Osteoblast (primary cell): ENCODE data around the gene TTC8. TPM values are rescaled to one million over a fixed set of nuclear protein-coding genes. Genes with fewer than 3 reads are reported as not detected.
A peak's percentile ranks its signal among the peaks of the same experiment; 100 is the strongest.

Experiments
- DNase-seq: peaks from one replicate; pipeline ENCODE4 v3.0.0; 2011; ENCODE audit warnings: low spot score, mixed read lengths; ENCODE audit not compliant: insufficient read length; ENCODE audit errors: missing footprints
- H2AFZ ChIP-seq: 2 replicates; pipeline ENCODE4 v1.6.0; 2011; ENCODE audit warnings: mild to moderate bottlenecking, low read length
- H3K27ac ChIP-seq: 2 replicates; pipeline ENCODE4 v1.5.1; 2011; ENCODE audit warnings: mild to moderate bottlenecking, low read depth, low read length, moderate library complexity
- H3K27me3 ChIP-seq: 2 replicates; pipeline ENCODE4 v1.6.0; 2012; ENCODE audit warnings: mild to moderate bottlenecking, control low read depth, inconsistent platforms, low read length, moderate library complexity; ENCODE audit not compliant: insufficient read depth
- H3K36me3 ChIP-seq: 2 replicates; pipeline ENCODE4 v1.5.1; 2011; ENCODE audit warnings: mild to moderate bottlenecking, low read length, control low read depth, moderate library complexity; ENCODE audit not compliant: insufficient read depth
- H3K4me1 ChIP-seq: 2 replicates; pipeline ENCODE4 v1.5.1; 2011; ENCODE audit warnings: mild to moderate bottlenecking, low read length, control low read depth, moderate library complexity; ENCODE audit not compliant: insufficient read depth
- H3K4me2 ChIP-seq: 2 replicates; pipeline ENCODE4 v1.6.0; 2011; ENCODE audit warnings: mild to moderate bottlenecking, low read length; ENCODE audit not compliant: insufficient read depth
- H3K4me3 ChIP-seq: fragments of 200-600 bp; sonication (generic); 3 replicates; pipeline ENCODE4 v1.5.1; 2012; ENCODE audit warnings: mild to moderate bottlenecking, low read length, inconsistent platforms; ENCODE audit not compliant: insufficient read depth
- H3K79me2 ChIP-seq: 2 replicates; pipeline ENCODE4 v1.6.0; 2012; ENCODE audit warnings: mild to moderate bottlenecking, low read length, control low read depth, inconsistent platforms; ENCODE audit not compliant: insufficient read depth
- H3K9me3 ChIP-seq: 2 replicates; pipeline ENCODE4 v1.5.1; 2011; ENCODE audit warnings: low read depth, low read length, control low read depth
- H4K20me1 ChIP-seq: 2 replicates; pipeline ENCODE4 v1.6.0; 2012; ENCODE audit warnings: mild to moderate bottlenecking, low read length, control low read depth; ENCODE audit not compliant: insufficient read depth
- total RNA-seq: library from RNA; depleted of rRNA; stranded (reverse); fragments of >200 nt; gene quantifications from 2 replicates; pipeline ENCODE4 v1.2.3, GENCODE V29; 2012
- TF ChIP-seq, protein P1 (sequence below): IDR thresholded peaks from 2 replicates; pipeline ENCODE4 v1.5.1; 2011; ENCODE audit warnings: mild to moderate bottlenecking, low read depth, low read length, moderate library complexity; ENCODE audit errors: extremely low read depth

TTC8 gene
- total RNA-seq, 1 donor: 30.8 TPM

DNA sequence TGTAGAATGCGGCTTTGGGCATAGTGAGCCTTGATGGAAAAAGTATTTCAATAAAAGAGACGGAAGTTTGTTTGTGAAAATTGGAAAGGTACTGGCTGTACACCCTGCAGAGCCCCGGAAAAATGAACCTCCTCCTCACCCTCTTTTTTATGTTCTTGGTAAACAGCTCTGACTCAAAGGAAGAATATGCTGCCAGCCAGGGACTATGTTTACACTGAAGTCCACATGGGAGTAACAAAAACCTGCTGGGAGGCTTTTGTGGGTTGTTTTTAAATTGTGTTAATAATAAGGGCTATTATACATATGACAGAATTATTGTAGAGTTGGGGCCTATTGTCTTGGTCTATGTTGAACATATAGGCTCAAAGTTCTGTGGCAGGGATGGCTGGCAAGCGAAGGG is 70.7 kb downstream of the TTC8 start:
- H3K27ac ChIP-seq: no peak overlapping the region
- H3K4me3 ChIP-seq: no peak overlapping the region
- H3K9me3 ChIP-seq: no peaks in the 10 kb centered on the region
- DNase-seq: peak; percentile 19
- H3K4me1 ChIP-seq: peaks cover 3% of the 10 kb centered on the region
- no peaks in the 10 kb centered on the region for H3K36me3 ChIP-seq
- H3K27me3 ChIP-seq: peaks cover 26% of the 10 kb centered on the region
- H3K79me2 ChIP-seq: no peaks in the 10 kb centered on the region
- no peak overlapping the region for H2AFZ ChIP-seq
- H3K4me2 ChIP-seq: no peak overlapping the region
- TF ChIP-seq, protein P1, sequence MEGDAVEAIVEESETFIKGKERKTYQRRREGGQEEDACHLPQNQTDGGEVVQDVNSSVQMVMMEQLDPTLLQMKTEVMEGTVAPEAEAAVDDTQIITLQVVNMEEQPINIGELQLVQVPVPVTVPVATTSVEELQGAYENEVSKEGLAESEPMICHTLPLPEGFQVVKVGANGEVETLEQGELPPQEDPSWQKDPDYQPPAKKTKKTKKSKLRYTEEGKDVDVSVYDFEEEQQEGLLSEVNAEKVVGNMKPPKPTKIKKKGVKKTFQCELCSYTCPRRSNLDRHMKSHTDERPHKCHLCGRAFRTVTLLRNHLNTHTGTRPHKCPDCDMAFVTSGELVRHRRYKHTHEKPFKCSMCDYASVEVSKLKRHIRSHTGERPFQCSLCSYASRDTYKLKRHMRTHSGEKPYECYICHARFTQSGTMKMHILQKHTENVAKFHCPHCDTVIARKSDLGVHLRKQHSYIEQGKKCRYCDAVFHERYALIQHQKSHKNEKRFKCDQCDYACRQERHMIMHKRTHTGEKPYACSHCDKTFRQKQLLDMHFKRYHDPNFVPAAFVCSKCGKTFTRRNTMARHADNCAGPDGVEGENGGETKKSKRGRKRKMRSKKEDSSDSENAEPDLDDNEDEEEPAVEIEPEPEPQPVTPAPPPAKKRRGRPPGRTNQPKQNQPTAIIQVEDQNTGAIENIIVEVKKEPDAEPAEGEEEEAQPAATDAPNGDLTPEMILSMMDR: no peak
- no peaks in the 10 kb centered on the region for H4K20me1 ChIP-seq

DNA sequence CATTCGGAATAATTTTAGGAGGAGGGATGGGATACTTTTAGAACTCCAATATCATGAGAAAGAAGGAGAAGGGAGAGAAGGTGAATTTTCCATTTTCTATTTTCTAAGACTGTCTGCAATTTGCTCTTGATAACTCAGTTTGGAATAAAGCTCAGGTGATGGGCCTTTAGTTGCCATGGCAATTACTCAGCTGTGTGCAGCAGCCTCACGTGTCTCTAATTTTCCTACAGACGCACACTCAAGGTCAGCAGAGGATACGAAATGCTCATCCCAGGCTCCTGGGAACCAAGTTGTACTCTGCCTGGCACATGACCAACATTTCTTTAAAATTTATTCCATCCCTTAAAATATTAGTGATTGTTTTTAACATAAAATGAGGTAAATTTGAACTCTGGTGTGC is 76.7 kb downstream of the TTC8 start:
- no peak overlapping the region for H2AFZ ChIP-seq
- H3K27ac ChIP-seq: no peak overlapping the region
- peaks cover 2% of the 10 kb centered on the region for H3K27me3 ChIP-seq
- H3K79me2 ChIP-seq: no peaks in the 10 kb centered on the region
- no peaks in the 10 kb centered on the region for H4K20me1 ChIP-seq
- no peaks in the 10 kb centered on the region for H3K36me3 ChIP-seq
- H3K4me3 ChIP-seq: no peak overlapping the region
- no peaks in the 10 kb centered on the region for H3K9me3 ChIP-seq
- no peaks in the 10 kb centered on the region for H3K4me1 ChIP-seq
- TF ChIP-seq, protein P1: no peak
- H3K4me2 ChIP-seq: no peak overlapping the region
- no peak for DNase-seq

DNA sequence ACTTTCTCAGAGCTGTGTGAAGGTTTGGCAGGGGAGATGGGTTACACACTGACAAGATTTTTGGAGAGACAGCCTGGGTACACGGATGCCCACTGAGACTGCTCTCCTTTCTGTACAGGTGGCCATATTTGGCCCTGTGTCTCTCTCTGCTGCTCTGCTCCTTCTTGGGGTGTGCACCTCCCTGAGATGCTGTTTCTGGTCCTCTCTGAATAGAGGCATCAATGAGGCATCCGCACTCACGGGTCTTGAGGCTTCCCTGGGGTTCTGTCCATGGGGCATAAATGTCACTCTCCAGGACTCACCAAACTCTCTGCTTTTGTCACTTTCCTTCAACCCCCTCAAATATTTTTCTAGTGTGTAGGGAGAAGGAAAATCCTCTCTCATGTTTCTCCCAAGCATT is 77.5 kb downstream of the TTC8 start:
- no peak overlapping the region for H3K27ac ChIP-seq
- no peaks in the 10 kb centered on the region for H3K36me3 ChIP-seq
- no peaks in the 10 kb centered on the region for H3K79me2 ChIP-seq
- no peak overlapping the region for H2AFZ ChIP-seq
- H3K27me3 ChIP-seq: peaks cover 2% of the 10 kb centered on the region
- no peak for DNase-seq
- no peak overlapping the region for H3K4me2 ChIP-seq
- H4K20me1 ChIP-seq: no peaks in the 10 kb centered on the region
- H3K9me3 ChIP-seq: no peaks in the 10 kb centered on the region
- no peak overlapping the region for H3K4me3 ChIP-seq
- TF ChIP-seq, protein P1: no peak
- H3K4me1 ChIP-seq: no peaks in the 10 kb centered on the region

DNA sequence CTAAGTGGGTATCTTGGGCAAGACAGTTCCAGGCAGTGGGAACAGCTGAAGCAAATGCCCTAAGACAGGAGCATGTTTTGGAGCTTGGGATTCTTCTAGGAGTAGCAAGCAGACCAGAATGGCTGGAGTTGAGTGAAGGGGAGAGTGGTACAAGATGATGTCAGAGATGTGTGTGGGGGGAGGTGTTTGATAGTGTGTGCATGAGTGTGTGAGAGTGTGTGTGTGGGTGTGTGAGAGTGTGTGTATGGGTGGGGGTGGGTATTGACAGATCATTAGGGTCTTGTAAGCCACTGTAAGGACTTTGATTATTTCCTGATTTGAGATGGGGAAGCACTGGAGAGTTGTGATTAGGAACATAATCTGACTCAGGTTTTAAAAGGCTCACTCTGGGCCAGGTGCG is 78.4 kb downstream of the TTC8 start:
- TF ChIP-seq, protein P1: no peak
- H3K9me3 ChIP-seq: no peaks in the 10 kb centered on the region
- DNase-seq: no peak

More for the DNA sequence above, 78.4 kb downstream of the TTC8 start:
- H3K27ac ChIP-seq: no peak overlapping the region
- H3K79me2 ChIP-seq: no peaks in the 10 kb centered on the region
- no peak overlapping the region for H2AFZ ChIP-seq
- no peak overlapping the region for H3K4me3 ChIP-seq
- no peaks in the 10 kb centered on the region for H3K4me1 ChIP-seq
- H3K4me2 ChIP-seq: no peak overlapping the region
- peaks cover 2% of the 10 kb centered on the region for H3K27me3 ChIP-seq
- no peaks in the 10 kb centered on the region for H4K20me1 ChIP-seq
- no peaks in the 10 kb centered on the region for H3K36me3 ChIP-seq
